Measurements from ENCODE around the gene CACFD1.
A peak's percentile ranks its signal among the peaks of the same experiment; 100 is the strongest.

The CACFD1 gene

GRCh38 chr9:133519693-133520092, 59.9 kb downstream of the CACFD1 start:
- DNase-seq (ENCODE audit: low read depth), result peak; percentile 44
- no peak overlapping the region for H3K4me3 ChIP-seq (ENCODE audit: low read length)
- TF ChIP-seq CTCF (IDR thresholded peaks at IDR 0.05; ENCODE audit: insufficient read depth, low read depth, low read length, missing control alignments), result no peak

- no peak overlapping the region for H3K4me3 ChIP-seq (ENCODE audit: low read length)
- DNase-seq (ENCODE audit: low read depth), result no peak
- TF ChIP-seq CTCF (IDR thresholded peaks at IDR 0.05; ENCODE audit: insufficient read depth, low read depth, low read length, missing control alignments), result no peak
Observed at GRCh38 chr9:133520121-133520835, 60.5 kb downstream of the CACFD1 start.
